ENCODE results near the gene SYNCRIP.

Gene SYNCRIP

DNA sequence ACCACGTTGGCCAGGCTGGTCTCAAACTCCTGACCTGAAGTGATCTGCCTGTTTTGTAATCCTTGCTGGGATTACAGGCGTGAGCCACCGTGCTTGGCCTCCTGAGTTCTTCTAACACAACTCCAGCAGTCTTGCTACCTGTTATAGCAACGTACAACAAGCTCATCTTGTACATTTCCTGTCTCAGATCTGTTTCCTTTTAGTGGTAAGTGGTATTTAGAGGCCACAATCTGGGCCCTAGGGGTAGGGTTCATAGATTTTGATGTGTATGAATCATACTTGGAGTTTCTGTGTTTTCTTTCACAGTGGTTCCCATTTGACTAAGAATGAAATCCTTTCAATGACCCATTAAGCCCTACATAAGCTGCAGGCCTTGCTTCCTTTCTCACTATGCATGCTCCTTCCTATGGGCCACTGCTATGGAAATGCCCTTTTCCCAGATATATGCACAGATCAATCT lies 27.1 kb upstream of the SYNCRIP start:
- peak; percentile 74 for DNase-seq

DNA sequence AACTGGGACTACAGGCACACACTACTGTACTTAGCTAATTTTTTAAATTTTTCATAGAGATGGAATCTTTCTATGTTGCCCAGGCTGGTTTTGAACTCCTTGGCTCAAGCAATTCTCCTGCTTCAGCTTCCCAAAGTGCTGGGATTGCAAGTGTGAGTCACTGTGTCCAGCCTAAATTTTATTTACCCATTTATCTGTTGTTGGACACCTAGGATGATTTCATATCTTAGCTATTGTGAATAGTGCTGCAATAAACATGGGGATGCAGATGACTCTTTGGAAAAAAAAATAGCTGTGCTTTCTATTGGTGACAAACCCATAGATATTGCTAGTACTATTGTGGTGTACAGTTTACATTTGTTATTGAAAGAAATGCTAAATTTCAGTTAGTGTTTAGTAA lies 19.6 kb upstream of the SYNCRIP start:
- DNase-seq = peak; percentile 39

DNA sequence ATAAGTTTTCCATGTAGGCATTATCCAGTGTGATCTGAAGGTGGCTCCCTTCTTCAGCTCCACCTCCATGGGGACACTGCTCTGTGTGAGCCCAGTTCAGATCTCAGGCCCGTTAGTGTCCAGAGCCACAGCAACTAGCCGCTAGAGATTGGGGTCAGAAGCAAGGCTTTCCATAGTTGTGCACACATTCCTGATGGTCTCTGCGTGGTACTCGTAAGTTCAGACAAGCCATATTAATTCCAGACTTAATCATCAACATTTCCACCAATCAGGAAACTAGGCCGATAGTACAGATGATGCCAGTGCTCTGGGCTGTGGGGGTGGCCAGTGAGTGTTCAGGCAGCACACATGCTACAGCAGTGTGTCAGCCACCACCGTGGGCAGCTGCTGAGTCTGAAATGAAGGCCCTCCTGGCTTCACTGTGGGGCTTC lies 17.5 kb upstream of the SYNCRIP start:
- peak; percentile 95 for DNase-seq

DNA sequence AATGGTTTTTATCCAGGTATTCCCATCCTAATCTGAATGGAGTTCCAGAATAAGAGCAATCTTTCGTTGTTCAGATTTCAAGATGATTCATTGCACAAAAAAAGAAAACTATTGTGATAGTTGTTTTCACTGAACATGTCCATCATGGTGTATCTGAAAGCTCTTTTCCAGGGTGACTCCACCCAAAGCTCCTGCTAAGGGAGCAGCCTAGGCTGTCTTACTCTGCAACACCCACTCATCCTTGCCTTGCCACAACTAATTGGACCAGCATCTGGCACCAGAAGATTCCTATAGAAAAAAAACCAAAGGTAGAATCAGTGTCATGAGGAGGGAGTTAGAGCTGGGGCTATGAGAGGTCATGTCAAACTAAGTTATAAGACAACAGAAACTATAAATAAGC lies 7.9 kb upstream of the SYNCRIP start:
- no peak for DNase-seq

DNA sequence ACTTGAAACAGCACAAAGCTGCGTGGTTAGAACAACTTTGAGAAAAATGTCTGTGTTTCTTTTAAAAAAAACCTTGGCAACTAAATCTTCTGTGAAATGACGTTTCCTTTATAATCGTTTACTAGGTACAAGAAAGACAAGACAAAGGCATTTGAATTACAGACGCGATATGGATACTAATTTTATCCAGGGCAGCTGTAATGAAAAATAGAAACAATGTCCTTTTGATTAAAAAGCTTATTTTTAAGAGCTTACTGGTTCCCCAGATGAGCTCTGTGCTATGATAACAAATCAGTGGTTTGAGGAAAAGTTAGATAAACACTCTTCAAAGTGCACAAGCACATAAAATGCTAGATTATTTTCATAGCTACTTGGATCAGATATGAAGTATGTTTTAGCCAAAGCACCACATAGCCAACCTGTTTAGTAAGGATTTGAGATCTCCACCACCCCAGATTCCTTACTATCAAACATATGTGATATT lies 1.6 kb upstream of the SYNCRIP start:
- DNase-seq = peak; percentile 8

DNA sequence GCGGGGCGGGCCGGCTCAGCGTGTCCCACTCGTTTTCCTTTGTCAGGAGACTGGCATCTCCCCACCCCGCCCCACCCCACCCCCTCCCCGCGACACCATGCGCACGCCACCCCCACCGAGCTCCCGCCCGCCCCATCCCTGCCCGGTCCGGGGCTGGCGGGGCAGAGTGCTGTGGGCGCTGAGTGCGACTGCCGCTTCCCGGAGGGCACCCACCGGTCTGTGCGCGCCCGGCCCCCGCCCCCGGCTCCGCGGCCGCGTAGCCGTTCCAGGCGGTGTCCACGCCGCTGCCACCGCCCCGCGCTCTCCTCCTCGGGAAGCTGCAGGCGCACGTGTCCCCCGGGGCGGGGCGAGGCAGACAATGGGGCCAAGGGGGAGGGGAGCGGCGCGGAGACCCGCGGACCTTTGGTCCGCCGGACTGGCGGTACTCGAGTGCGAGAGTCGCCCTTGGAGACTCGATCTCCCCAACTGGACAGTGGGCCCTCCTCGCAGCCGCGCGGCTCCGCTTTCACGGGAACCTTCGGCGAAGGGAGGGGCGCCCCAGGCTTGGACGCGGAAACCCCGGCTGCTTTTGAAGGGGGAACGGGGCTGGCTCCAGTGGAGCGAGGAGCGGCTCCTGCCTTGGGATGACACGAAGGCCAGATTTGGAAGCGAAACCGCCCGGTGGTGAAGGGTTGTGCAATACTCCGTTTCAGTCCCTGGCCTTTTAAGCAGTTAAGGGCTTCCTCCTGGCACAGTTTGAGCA lies 1.0 kb upstream of the SYNCRIP start:
- DNase-seq = peak; percentile 97

DNA sequence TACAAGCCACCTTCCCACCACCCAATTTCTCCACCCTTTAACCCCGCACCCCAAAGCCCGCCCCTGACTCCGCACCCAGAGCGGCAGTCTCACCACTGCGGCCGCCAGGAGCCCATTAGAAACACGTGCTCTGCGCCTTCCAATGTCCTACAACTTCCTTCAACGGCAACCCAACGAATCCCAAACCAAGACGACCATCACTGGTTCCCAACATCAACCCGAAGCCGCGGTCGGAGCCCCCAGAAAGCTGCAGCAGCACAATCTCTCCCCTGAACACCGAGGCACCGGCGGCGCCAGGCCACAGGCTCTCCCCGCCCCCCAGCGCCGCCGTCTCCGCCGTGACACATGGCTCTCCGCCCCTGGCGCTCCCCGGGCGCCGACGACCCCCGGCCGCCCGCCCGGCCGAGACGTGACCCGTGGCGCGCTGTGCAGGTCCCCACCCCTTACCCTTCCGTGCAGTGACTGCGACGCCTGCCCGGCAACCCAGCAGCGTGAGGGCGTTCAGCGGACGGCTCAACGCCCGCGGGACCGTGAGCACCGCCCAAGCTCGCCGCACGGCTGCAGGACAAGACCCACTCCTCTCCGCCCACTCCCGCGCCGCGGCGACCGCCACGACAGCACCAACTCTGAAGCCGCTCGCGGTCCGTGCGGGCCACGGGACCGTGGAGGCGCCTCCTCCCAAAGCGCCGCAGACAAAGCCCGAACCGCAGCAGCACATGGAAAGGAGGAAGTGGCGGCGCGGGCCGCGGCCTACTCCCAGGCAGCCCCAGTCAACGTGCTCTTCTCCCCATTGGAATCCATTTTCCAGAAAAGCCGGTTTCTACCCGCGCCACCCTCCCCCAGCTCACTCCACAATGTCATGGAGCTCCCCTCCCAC lies 551 bp downstream of the SYNCRIP start:
- peak; percentile 41 for DNase-seq

DNA sequence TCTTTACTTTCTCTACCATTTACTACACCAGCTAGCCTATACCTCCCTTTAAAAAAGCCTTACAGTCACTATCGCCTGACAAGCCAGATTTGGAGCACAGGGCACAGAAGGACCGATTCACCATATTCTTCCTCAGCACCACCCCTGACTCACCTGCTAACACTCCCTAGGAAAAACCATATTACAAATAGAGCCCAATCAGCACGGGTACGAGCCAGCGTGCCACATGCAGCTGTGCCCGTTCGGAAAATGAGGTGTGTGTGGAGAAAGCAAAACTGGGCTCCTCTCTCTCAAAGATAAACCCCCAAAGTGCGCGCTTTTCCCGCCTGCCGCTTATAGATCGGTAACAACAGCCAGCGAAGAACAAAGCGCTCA lies 1.2 kb downstream of the SYNCRIP start:
- DNase-seq = peak; percentile 36

DNA sequence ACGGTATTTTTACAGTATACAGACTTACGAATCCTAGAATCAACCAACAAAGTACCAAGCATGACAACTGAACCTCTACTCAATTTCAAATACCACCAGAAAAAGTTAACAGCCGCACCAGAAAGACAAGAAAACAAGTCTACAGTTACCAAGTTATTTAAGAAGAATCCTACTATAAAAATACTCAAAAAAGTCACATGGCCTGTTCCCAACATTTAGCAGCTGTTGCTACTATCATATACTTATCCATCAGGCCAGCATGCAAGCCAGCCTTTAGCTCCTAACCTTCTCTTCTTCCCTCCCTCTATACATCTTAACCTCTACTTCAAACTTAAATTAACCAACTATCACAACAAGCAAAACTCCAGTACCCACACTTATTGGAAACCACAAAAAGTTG lies 1.9 kb downstream of the SYNCRIP start:
- DNase-seq = no peak

DNA sequence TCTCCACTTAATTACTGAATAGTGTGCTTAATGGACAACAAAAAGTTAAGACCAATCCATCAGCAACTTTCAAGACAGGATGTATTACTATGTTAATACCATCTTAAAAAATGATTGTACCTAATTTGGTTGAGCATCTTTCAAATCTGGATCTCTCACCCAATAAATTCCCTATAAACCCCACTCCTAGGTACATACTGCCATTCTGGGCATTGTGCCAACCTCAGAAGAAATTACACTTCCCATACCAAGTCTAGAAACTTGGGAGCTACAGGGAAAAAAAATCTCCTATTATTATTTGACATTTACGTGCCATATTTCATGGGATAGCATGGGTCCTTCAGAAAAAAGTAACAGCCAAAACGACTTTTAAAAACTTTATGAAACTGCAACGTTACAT lies 5.1 kb downstream of the SYNCRIP start:
- no peak for DNase-seq

DNA sequence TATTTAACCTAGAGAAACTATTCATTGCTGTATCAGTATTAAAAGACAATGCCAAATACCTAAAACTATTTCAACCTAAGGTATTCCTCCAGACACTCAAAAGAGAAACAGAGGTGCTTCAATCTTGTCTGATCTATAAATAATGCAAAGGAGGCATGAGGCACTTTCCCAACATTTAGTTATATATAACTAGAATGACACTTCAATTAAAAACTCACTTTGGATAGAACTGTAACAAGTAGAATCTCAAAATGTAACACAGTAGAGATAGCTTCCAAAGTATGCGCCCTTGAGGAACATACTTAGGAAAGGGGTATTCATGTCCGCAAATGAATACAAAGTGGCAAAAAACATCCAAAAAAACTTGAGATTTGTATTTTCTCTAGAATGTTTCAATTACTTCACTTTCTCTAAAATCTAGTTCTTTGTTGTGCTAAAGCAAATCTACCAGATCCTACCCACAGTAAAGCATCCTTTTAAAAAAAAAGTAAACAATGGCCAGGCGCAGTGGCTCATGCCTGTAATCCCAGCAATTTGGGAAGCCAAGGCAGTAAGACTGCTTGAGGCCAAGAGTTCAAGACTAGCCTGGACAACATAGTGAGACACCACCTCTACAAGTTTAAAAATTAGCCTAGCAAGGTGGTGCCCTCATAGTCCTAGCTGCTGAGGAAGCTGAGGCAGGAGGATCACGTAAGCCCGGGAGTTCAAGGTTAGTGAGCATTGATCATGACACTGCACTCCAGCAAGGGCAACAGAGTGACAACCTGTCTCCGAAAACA lies 10.3 kb downstream of the SYNCRIP start:
- no peak for DNase-seq

DNA sequence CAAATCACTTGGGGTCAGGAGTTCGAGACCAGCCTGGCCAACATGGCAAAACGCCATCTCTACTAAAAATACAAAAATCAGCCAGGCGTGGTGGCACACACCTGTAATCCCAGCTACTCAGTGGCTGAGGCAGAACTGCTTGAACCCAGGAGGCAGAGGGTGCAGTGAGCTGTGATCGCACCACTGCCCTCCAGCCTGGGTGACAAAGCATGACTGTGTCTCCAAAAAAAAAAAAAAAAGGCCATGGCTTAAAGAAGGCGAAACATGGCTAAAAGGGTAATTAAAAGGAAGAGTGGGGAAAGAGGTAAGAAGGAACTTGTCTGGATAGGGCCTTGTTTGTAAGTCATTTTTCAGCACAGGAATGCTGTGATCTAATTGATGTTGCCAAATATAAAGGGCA lies 11.6 kb downstream of the SYNCRIP start:
- DNase-seq = peak; percentile 6

DNA sequence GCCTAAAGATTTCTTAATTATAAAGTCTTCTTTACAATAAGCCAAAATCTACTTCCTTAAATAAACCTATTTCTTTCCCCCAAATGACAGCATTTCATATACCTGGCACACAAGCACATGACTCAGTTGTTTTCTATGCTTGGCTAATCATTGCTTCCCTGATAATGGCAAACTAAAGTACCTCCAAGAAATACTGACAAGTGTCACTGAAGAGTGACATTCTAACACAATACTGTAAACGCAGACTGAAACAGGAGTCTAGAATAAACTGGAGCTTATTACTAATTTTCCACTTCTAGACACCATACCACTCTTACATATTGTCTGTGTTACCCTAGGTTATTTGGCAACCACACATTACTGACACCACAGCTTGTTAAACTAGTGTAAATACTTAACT lies 14.3 kb downstream of the SYNCRIP start:
- DNase-seq = no peak

DNA sequence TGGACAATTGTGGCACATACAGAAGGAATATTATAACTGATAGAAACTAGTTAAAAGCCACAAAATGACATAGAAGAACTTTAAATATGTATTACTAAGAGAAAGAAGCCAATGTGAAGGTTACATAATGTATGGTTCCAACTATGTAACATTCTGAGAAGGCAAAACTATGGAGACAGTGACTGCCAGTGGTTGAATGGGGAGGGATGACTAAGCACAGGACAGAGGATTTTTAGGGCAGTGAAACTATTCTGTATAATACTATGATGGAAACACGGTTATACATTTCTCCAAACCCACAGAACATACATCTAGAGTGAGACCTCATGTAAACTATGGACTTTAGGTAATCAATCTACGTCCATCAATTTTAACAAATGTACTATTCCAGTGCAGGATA lies 22.4 kb downstream of the SYNCRIP start:
- DNase-seq = no peak

DNA sequence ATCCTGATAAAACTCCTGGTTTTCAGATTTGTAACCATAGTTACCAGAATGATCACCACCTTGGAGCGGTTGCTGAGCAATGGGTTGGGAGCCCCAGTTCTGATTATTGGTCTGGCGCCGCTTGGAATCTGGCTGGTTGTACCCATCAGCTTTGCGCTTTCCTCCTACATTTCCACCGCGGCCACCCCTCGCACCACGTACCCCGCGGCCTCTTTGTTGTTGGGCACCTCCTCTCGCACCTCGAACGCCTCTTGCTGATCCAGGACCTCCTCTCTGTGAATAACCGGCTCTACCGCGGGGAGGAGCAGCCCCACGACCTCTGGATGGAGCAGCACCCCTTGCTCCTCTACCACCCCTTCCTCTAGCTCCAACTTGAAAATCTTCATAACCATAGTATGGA lies 27.9 kb downstream of the SYNCRIP start:
- DNase-seq = no peak

DNA sequence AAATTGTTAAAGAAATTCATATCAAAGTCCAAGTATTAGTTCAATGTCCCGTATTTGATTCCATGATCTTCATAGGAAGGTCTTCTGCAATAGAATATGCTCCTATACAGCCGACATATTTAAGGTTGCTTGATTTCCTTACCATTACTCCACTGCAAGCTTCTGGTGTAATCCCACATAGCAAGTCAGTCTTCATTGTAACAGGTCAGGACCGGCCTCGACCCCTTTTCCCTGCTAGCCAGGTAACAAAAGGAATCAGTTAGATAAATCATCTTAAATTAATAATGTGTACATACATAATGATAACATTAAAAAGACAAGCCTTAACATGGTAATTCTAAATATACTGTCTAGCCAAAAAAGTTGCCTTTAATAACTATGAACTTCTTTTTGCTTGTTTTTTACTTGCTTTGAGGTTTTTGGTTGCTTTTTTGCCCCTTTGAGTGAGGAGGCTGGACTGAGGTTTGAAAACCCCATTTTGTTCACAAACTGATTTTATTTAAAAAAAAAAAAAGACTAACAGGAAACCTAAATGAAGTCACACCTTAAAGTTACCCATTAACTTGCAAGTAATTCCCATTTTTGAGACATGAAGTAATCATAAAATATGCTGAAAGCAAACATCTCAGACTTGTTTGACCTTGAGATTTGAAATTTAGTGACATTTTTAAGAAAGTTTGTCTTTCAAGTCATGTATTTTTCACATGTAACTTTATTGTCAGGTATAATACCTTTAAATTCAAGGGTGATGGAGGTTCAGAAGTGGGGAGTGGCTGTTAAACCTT lies 29.8 kb downstream of the SYNCRIP start:
- DNase-seq = no peak

DNA sequence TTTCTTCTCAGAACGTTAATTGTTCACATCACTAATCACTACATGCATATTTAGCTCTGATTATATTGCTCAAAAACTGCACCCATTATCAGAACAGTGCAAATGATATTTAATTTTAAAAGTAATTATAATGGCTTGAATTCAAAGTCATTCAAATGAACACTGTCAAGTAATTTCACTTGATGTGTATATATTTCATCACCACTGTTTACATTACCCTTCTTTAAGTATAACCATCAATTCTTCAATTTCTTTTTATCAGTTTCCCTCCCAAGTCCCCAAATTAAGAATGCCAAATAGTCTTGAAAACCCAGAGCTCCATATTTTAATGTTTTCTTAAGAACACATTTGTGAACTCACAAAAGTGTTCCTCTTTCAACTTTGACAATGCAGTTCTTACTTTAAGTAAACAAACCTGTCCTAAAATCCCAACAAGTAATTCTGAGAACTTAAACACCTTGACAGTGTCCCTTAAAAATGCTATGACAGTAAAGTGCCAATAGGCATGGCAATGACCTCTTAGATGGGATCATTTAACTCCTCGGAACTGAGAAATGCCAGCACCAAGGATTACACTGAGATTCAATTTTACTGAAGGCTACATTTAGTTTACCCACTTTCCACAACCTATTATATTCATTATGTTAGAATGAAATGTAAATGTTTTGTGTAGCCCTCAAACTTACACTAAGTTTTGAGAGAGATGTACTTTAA lies 32.3 kb downstream of the SYNCRIP start:
- DNase-seq = no peak

DNA sequence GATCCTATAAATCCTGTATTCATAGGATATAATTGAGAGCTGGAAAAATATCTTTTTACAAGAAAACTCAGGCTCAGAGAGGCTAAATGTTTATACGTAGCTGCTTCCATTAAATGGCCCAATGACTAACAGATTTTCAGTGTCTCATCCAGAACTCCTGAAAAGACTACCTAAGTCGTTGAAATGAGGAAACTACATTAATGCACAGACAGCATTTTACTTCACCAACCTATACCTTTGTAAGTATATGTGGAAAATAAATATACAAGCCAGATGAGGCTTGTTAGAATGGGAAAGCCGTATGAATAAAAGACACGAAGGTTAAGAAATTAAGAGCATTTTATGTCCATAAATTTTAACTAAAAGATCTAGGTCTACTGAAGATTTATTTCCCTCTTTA lies 40.6 kb downstream of the SYNCRIP start:
- no peak for DNase-seq

DNA sequence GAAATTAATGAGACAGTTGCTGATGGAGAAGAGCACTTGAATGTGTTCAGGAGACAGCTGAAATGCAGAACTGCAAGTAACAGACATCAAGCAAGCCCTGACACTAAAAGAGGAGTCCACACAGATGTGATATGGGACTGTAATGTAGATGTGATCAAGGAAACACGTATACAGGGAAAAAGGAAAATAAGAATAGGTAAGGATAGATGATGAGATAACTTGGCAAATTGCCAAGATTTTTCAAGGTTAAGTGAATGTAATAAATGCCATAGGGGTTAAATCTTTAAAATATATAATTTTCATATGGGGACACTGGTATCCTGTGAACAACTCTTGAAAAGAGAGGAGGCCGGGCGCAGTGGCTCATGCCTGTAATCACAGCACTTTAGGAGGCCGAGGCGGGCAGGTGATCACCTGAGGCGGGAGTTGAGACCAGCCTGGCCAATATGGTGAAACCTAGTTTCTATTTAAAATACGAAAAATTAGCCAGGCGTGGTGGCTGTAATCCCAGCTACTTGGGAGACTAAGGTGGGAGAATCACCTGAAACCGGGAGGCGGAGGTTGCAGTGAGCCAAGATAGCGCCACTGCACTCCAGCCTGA lies 41.9 kb downstream of the SYNCRIP start:
- no peak for DNase-seq

DNA sequence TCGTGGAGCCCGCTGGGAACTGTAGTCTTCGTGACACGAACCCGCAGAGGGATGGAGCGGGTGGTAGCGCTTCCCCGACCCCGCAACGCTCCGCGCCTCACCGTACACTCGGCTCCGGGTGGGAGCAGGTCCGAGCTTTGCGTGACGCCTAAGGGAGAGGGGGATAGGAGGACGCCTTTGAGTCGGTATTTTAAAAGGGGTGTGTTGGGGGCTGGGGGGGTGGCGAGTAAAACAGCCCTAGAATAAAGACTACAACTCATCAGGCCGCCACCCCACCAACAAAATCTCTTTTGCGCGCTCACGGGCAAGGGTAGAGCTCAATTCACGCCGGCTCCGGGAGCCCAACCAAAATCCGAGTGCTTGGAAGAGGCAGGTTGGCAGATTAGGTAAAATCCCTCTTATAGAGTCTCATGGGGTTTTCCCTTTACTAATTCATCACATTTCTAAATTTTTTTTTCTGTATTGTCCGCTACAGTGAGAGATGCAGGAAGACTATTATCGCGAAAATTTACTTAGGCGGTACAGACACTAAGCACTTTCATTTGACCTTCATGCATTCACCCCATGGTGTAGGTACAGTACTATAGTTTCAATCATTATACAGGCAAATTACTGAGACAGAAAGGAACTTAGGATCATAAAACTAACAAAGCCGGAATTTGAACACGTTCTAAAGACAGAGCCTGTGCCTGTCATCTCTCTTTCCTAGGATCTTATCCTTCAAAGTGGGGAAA lies 48.3 kb downstream of the SYNCRIP start:
- peak; percentile 37 for DNase-seq

All from HCEC 1CT (cell line).